ENCODE results near the gene ECPAS. TPM values are rescaled to one million over a fixed set of nuclear protein-coding genes. Genes with fewer than 3 reads are reported as not detected.

The ECPAS gene
- total RNA-seq, 1 experiment from 2014 or later: 71.1 TPM

DNA sequence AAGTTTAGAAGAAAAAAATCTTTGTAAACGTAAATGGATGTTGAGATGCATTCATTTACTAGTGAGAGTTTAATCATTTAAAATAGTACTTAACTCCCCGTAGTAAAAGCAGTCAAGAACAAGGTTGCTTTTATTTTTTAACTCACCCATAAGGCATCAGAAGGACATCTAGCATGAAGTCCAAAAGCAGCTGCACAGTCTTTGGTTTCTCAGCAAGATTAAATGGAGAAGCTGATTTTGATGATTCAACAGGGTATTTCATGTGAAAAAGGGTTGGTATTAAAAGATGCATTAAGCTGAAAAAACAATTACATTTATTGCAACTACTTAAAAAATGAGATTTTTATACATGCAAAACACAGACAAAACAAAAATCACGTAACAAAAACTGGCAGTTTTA is 44.0 kb downstream of the ECPAS start:
- no peaks in the 10 kb centered on the region for H3K27me3 ChIP-seq (ENCODE audit: insufficient read depth, low read length)
- ATAC-seq (no peak), DNase-seq (ENCODE audit: low read depth, low spot score) (no peak)
- no peak overlapping the region for H3K4me2 ChIP-seq (ENCODE audit: low read length)
- no peaks in the 10 kb centered on the region for H3K4me1 ChIP-seq (ENCODE audit: control insufficient read depth in 1 of 2, insufficient read depth in 2 of 2, low read length in 2 of 2)
- no peaks in the 10 kb centered on the region for H3K9me2 ChIP-seq (ENCODE audit: insufficient read depth)
- H4K20me1 ChIP-seq (ENCODE audit: insufficient read depth): 0 out of 2 replicates have a peak, but pooled peaks cover 5% of the 10 kb centered on the region
- ChIA-PET RAD21 (ENCODE audit: low non-redundant PET in 1 of 2, low total read pairs in 2 of 2, uncharacterized antibody in 2 of 2, unreplicated experiment in 2 of 2) (no interaction called here), CTCF (no interaction called here), POLR2A (no interaction called here)
- intact Hi-C loops (cut with micrococcal nuclease): no loop called here
- peaks cover 7 to 36% of the 10 kb centered on the region in 2 experiments for H3K36me3 ChIP-seq (ENCODE audit: control insufficient read depth in 1 of 2, insufficient read depth in 2 of 2, low read length in 2 of 2)
- no peak overlapping the region for H3K4me3 ChIP-seq (replicated peaks in 1 of 2; ENCODE audit: low read depth in 1 of 2, low read length in 2 of 2)
- H3K27ac ChIP-seq (ENCODE audit: low read depth, low read length): no peak overlapping the region
- H3K9ac ChIP-seq (ENCODE audit: low read length): no peak overlapping the region
- H2AFZ ChIP-seq (ENCODE audit: low read depth, low read length, poor library complexity, severe bottlenecking): no peak overlapping the region
- no peaks in the 10 kb centered on the region for H3K9me3 ChIP-seq (ENCODE audit: control insufficient read depth in 1 of 2, insufficient read depth in 1 of 2, low read depth in 1 of 2, low read length in 2 of 2)
- peaks cover 12% of the 10 kb centered on the region for H3K79me2 ChIP-seq (ENCODE audit: insufficient read depth, low read length)
- TF ChIP-seq CBX3 (IDR thresholded peaks at IDR 0.05; ENCODE audit: low read depth) (no peak), SRF (IDR thresholded peaks at IDR 0.05; ENCODE audit: low read depth) (no peak), POLR2A (IDR thresholded peaks at IDR 0.05; ENCODE audit: borderline replicate concordance, extremely low read depth, insufficient read depth, insufficient read length) (no peak), YY1 (IDR thresholded peaks at IDR 0.05; ENCODE audit: extremely low read depth, insufficient replicate concordance, low read depth, low read length) (no peak), FOSL1 (IDR thresholded peaks at IDR 0.05; ENCODE audit: low read depth) (no peak), SP1 (IDR thresholded peaks at IDR 0.05; ENCODE audit: low read depth) (no peak)
- TF ChIP-seq, protein P1, sequence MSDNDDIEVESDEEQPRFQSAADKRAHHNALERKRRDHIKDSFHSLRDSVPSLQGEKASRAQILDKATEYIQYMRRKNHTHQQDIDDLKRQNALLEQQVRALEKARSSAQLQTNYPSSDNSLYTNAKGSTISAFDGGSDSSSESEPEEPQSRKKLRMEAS (IDR thresholded peaks at IDR 0.05): no peak
- TF ChIP-seq, protein P2, sequence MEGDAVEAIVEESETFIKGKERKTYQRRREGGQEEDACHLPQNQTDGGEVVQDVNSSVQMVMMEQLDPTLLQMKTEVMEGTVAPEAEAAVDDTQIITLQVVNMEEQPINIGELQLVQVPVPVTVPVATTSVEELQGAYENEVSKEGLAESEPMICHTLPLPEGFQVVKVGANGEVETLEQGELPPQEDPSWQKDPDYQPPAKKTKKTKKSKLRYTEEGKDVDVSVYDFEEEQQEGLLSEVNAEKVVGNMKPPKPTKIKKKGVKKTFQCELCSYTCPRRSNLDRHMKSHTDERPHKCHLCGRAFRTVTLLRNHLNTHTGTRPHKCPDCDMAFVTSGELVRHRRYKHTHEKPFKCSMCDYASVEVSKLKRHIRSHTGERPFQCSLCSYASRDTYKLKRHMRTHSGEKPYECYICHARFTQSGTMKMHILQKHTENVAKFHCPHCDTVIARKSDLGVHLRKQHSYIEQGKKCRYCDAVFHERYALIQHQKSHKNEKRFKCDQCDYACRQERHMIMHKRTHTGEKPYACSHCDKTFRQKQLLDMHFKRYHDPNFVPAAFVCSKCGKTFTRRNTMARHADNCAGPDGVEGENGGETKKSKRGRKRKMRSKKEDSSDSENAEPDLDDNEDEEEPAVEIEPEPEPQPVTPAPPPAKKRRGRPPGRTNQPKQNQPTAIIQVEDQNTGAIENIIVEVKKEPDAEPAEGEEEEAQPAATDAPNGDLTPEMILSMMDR (IDR thresholded peaks at IDR 0.05 in 2 of 3, conservative IDR thresholded peaks at IDR 0.05 in 1 of 3; ENCODE audit: borderline replicate concordance in 1 of 3, insufficient read depth in 1 of 3, low read depth in 2 of 3, low read length in 2 of 3): no peak
- TF ChIP-seq, protein P3, sequence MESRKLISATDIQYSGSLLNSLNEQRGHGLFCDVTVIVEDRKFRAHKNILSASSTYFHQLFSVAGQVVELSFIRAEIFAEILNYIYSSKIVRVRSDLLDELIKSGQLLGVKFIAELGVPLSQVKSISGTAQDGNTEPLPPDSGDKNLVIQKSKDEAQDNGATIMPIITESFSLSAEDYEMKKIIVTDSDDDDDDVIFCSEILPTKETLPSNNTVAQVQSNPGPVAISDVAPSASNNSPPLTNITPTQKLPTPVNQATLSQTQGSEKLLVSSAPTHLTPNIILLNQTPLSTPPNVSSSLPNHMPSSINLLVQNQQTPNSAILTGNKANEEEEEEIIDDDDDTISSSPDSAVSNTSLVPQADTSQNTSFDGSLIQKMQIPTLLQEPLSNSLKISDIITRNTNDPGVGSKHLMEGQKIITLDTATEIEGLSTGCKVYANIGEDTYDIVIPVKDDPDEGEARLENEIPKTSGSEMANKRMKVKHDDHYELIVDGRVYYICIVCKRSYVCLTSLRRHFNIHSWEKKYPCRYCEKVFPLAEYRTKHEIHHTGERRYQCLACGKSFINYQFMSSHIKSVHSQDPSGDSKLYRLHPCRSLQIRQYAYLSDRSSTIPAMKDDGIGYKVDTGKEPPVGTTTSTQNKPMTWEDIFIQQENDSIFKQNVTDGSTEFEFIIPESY (IDR thresholded peaks at IDR 0.05; ENCODE audit: extremely low read depth, insufficient replicate concordance, low read length): no peak
- BruUV-seq (replicated peaks): no TSS peak

Measured in HCT116 (cell line).